HG02870 (cell line): Measurements from ENCODE around the gene PEX5L.

Experiments
- ATAC-seq: cut with Tn5 transposase; IDR thresholded peaks from one replicate; pipeline ENCODE4 v1.9.1; 2021; ENCODE audit warnings: mild to moderate bottlenecking, moderate library complexity; ENCODE audit not compliant: unreplicated experiment

PEX5L gene

GRCh38 chr3:179852142-179852905 lies 184.4 kb downstream of the PEX5L start:
- peak; percentile 86 for ATAC-seq

GRCh38 chr3:179848711-179849110 lies 188.0 kb downstream of the PEX5L start:
- ATAC-seq: no peak

- no peak for ATAC-seq
Measured at GRCh38 chr3:179842061-179842460, 194.7 kb downstream of the PEX5L start.

GRCh38 chr3:179840985-179841384 lies 195.8 kb downstream of the PEX5L start:
- ATAC-seq: no peak

- ATAC-seq: no peak
Measured at GRCh38 chr3:179837374-179837773, 199.4 kb downstream of the PEX5L start.

GRCh38 chr3:179833294-179833693 lies 203.4 kb downstream of the PEX5L start:
- ATAC-seq: no peak

- no peak for ATAC-seq
Measured at GRCh38 chr3:179832333-179832854, 204.3 kb downstream of the PEX5L start.

- ATAC-seq: no peak
Measured at GRCh38 chr3:179829401-179829800, 207.3 kb downstream of the PEX5L start.

GRCh38 chr3:179828738-179829137 lies 208.0 kb downstream of the PEX5L start:
- ATAC-seq: no peak

GRCh38 chr3:179826247-179826637 lies 210.5 kb downstream of the PEX5L start:
- no peak for ATAC-seq

- no peak for ATAC-seq
Measured at GRCh38 chr3:179825527-179826246, 211.1 kb downstream of the PEX5L start.

GRCh38 chr3:179822296-179822695 lies 214.4 kb downstream of the PEX5L start:
- no peak for ATAC-seq

- no peak for ATAC-seq
Measured at GRCh38 chr3:179819379-179819778, 217.4 kb downstream of the PEX5L start.

- ATAC-seq: no peak
Measured at GRCh38 chr3:179812096-179812382, 224.7 kb downstream of the PEX5L start.

- peak; percentile 74 for ATAC-seq
Measured at GRCh38 chr3:179811321-179812095, 225.2 kb downstream of the PEX5L start.

GRCh38 chr3:179809639-179810038 lies 227.1 kb downstream of the PEX5L start:
- ATAC-seq: no peak

- ATAC-seq: no peak
Measured at GRCh38 chr3:179807588-179807987, 229.1 kb downstream of the PEX5L start.

- ATAC-seq: no peak
Measured at GRCh38 chr3:179806177-179806576, 230.6 kb downstream of the PEX5L start.

- ATAC-seq: no peak
Measured at GRCh38 chr3:179801856-179802255, 234.9 kb downstream of the PEX5L start.

GRCh38 chr3:179801263-179801662 lies 235.5 kb downstream of the PEX5L start:
- ATAC-seq: no peak

GRCh38 chr3:179797192-179797591 lies 239.5 kb downstream of the PEX5L start:
- no peak for ATAC-seq

GRCh38 chr3:179796421-179796820 lies 240.3 kb downstream of the PEX5L start:
- ATAC-seq: no peak
